ENCODE measurements around the gene NARF. TPM values are rescaled to one million over a fixed set of nuclear protein-coding genes. Genes with fewer than 3 reads are reported as not detected.
A peak's percentile ranks its signal among the peaks of the same experiment; 100 is the strongest.

Gene NARF
- polyA plus RNA-seq, 2 of the 4 experiments (the other 2 are of a cell fraction), result 51.2 to 89.6 TPM

DNA sequence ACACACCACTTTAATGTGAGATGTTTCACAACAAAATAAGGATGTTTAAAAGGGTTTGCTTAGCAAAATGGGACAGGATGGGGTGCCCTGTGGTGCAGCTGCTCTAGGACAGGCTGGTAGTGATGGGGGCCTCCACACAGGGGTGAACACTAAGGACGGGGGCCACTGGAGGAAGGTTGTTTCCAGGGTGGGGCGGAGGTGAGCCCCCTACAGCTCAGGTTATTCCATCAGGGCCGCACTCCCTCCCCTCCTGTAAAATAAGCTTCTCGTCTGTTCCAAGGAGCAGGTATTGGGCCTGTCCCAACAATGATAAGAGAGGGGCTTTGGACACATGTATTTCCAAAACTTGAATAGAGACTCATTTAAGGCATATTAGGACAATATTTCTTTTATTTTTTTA is 42.3 kb upstream of the NARF start:
- 90% methylated on average over 4 of the region's 4 CpGs for WGBS (ENCODE audit: missing lambda C conversion rate)
- TF ChIP-seq MAZ (IDR thresholded peaks at IDR 0.05; ENCODE audit: borderline replicate concordance, low read depth, low read length) (no peak), RFX5 (IDR thresholded peaks at IDR 0.05) (no peak), ELK1 (IDR thresholded peaks at IDR 0.05; ENCODE audit: low read depth, low read length) (no peak), EP300 (IDR thresholded peaks at IDR 0.05) (no peak), NPAS2 (CRISPR knock-in tag; IDR thresholded peaks at IDR 0.05; ENCODE audit: borderline replicate concordance) (no peak), REST (IDR thresholded peaks at IDR 0.05) (no peak), TP53 (CRISPR knock-in tag; IDR thresholded peaks at IDR 0.05) (no peak), JUNB (IDR thresholded peaks at IDR 0.05) (no peak), NFE2L2 (conservative IDR thresholded peaks at IDR 0.05; ENCODE audit: low read length) (no peak), MAFK (IDR thresholded peaks at IDR 0.05; ENCODE audit: partially characterized antibody) (no peak), HOXB5 (CRISPR knock-in tag; IDR thresholded peaks at IDR 0.05) (no peak), HOXA7 (CRISPR knock-in tag; IDR thresholded peaks at IDR 0.05) (no peak), MYC (IDR thresholded peaks at IDR 0.05; ENCODE audit: borderline replicate concordance, low read length) (no peak), SMC3 (IDR thresholded peaks at IDR 0.05) (no peak), PBX3 (IDR thresholded peaks at IDR 0.05) (no peak), JUN (IDR thresholded peaks at IDR 0.05) (no peak), FOXS1 (CRISPR knock-in tag; IDR thresholded peaks at IDR 0.05) (no peak)
- TF ChIP-seq, protein P1, sequence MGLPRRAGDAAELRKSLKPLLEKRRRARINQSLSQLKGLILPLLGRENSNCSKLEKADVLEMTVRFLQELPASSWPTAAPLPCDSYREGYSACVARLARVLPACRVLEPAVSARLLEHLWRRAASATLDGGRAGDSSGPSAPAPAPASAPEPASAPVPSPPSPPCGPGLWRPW (IDR thresholded peaks at IDR 0.05), result no peak
- TF ChIP-seq, protein P2, sequence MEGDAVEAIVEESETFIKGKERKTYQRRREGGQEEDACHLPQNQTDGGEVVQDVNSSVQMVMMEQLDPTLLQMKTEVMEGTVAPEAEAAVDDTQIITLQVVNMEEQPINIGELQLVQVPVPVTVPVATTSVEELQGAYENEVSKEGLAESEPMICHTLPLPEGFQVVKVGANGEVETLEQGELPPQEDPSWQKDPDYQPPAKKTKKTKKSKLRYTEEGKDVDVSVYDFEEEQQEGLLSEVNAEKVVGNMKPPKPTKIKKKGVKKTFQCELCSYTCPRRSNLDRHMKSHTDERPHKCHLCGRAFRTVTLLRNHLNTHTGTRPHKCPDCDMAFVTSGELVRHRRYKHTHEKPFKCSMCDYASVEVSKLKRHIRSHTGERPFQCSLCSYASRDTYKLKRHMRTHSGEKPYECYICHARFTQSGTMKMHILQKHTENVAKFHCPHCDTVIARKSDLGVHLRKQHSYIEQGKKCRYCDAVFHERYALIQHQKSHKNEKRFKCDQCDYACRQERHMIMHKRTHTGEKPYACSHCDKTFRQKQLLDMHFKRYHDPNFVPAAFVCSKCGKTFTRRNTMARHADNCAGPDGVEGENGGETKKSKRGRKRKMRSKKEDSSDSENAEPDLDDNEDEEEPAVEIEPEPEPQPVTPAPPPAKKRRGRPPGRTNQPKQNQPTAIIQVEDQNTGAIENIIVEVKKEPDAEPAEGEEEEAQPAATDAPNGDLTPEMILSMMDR (IDR thresholded peaks at IDR 0.05), result no peak
- ATAC-seq (no peak), DNase-seq (ENCODE audit: low read depth in 1 of 2, low spot score in 1 of 2) (no peak), FAIRE-seq (no peak)
- no peaks in the 10 kb centered on the region for H3K9me3 ChIP-seq
- POLR2A ChIA-PET, result no interaction called here
- peaks cover 11% of the 10 kb centered on the region; the same call in 2 of the 3 replicates for H3K4me1 ChIP-seq
- no peak overlapping the region for H3K4me3 ChIP-seq
- no peak overlapping the region for H3K4me2 ChIP-seq
- CTCF ChIA-PET, result interaction anchor here (0.7 to 3.7 kb wide), 9 partner anchors 11 to 180 kb away, joined by 3 to 21 read pairs (median 5); no protein-coding TSS in a partner anchor
- no peak overlapping the region for H3K27ac ChIP-seq

DNA sequence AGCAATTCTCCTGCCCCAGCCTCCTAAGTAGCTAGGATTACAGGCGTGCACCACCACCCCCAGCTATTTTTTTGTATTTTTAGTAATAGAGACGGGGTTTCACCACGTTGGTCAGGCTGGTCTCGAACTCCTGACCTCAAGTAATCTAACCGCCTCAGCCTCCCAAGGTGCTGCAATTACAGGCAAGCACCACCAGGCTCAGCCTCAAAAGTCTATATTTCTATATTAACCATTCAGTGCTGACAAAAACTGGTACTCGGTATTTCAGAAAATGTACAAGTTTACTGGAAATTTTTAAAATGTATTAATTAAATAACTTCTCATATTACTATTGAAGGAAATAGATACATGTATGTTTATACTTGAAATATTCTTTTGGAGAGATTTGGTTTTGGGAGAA is 41.8 kb upstream of the NARF start:
- Histone ChIP-seq H3K27ac (no peak overlapping the region), H3K4me3 (no peak overlapping the region), H3K4me1 (peaks cover 11% of the 10 kb centered on the region; the same call in 2 of the 3 replicates), H3K9me3 (no peaks in the 10 kb centered on the region), H3K4me2 (no peak overlapping the region)
- ATAC-seq (no peak), FAIRE-seq (no peak), DNase-seq (ENCODE audit: low read depth in 1 of 2, low spot score in 1 of 2) (peak in 1 of 2 experiments; percentile 57)
- TF ChIP-seq, protein P3, sequence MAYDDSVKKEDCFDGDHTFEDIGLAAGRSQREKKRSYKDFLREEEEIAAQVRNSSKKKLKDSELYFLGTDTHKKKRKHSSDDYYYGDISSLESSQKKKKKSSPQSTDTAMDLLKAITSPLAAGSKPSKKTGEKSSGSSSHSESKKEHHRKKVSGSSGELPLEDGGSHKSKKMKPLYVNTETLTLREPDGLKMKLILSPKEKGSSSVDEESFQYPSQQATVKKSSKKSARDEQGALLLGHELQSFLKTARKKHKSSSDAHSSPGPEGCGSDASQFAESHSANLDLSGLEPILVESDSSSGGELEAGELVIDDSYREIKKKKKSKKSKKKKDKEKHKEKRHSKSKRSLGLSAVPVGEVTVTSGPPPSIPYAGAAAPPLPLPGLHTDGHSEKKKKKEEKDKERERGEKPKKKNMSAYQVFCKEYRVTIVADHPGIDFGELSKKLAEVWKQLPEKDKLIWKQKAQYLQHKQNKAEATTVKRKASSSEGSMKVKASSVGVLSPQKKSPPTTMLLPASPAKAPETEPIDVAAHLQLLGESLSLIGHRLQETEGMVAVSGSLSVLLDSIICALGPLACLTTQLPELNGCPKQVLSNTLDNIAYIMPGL (CRISPR knock-in tag; IDR thresholded peaks at IDR 0.05; ENCODE audit: borderline replicate concordance), result no peak
- no peak for TF ChIP-seq HEYL (CRISPR knock-in tag; IDR thresholded peaks at IDR 0.05)
- no peak for TF ChIP-seq MYC (IDR thresholded peaks at IDR 0.05; ENCODE audit: borderline replicate concordance, low read length)
- no peak for TF ChIP-seq GATA3 (IDR thresholded peaks at IDR 0.05; ENCODE audit: borderline replicate concordance)
- CTCF ChIA-PET, result interaction anchor here (1.0 to 3.7 kb wide), 7 partner anchors 11 to 181 kb away, joined by 3 to 21 read pairs (median 6); no protein-coding TSS in a partner anchor
- WGBS (ENCODE audit: missing lambda C conversion rate), result 75% methylated on average over 6 of the region's 6 CpGs
- POLR2A ChIA-PET, result interaction anchor here (0.7 kb wide), 1 partner anchor 24 kb away, joined by 3 read pairs; no protein-coding TSS in a partner anchor
